Trophoblast cell (in vitro differentiated cells and primary cell): Measurements from ENCODE around the gene AHCYL2.

ENCODE experiments used
- DNase-seq, 2 donors: peaks; one replicate each; pipeline ENCODE4 v3.0.0-alpha.2; 2016
- H2AFZ ChIP-seq: 2 replicates; pipeline ENCODE4 v1.6.1; 2013; ENCODE audit warnings: low read length, moderate library complexity, mild to moderate bottlenecking; ENCODE audit not compliant: insufficient read depth, poor library complexity
- H2AK5ac ChIP-seq: 2 replicates; pipeline ENCODE4 v1.6.1; 2013; ENCODE audit warnings: mild to moderate bottlenecking, low read length
- H2BK120ac ChIP-seq: 2 replicates; pipeline ENCODE4 v1.6.1; 2013; ENCODE audit warnings: low read length, mild to moderate bottlenecking, moderate library complexity; ENCODE audit not compliant: insufficient read depth, poor library complexity
- H2BK12ac ChIP-seq: 2 replicates; pipeline ENCODE4 v1.6.1; 2013; ENCODE audit warnings: mild to moderate bottlenecking, low read length, moderate library complexity
- H2BK5ac ChIP-seq: 2 replicates; pipeline ENCODE4 v1.6.1; 2013; ENCODE audit warnings: low read length, low read depth, moderate library complexity, mild to moderate bottlenecking; ENCODE audit not compliant: poor library complexity
- H3K14ac ChIP-seq: 2 replicates; pipeline ENCODE4 v1.6.1; 2013; ENCODE audit warnings: mild to moderate bottlenecking, low read length
- H3K18ac ChIP-seq: 2 replicates; pipeline ENCODE4 v1.6.1; 2013; ENCODE audit warnings: mild to moderate bottlenecking, low read length
- H3K23ac ChIP-seq: 2 replicates; pipeline ENCODE4 v1.6.1; 2013; ENCODE audit warnings: low read length
- H3K27ac ChIP-seq: 2 replicates; pipeline ENCODE4 v1.5.1; 2013; ENCODE audit warnings: low read depth, mild to moderate bottlenecking, inconsistent platforms, low read length, moderate library complexity
- H3K27me3 ChIP-seq: 2 replicates; pipeline ENCODE4 v1.6.1; 2013; ENCODE audit warnings: inconsistent platforms, mild to moderate bottlenecking, low read length, moderate library complexity; ENCODE audit not compliant: insufficient read depth
- H3K36me3 ChIP-seq, 2 experiments: 1 replicate in 1 of 2; 2 replicates in 1 of 2; pipeline ENCODE4 v1.6.1; 2013; ENCODE audit warnings: low read length in 2 of 2, mild to moderate bottlenecking in 2 of 2, moderate library complexity in 1 of 2; ENCODE audit not compliant: insufficient read depth in 2 of 2, control insufficient read depth in 1 of 2
- H3K4ac ChIP-seq: 2 replicates; pipeline ENCODE4 v1.6.1; 2013; ENCODE audit warnings: low read depth, mild to moderate bottlenecking, low read length, moderate library complexity
- H3K4me1 ChIP-seq, 2 experiments: 1 replicate in 1 of 2; 2 replicates in 1 of 2; pipeline ENCODE4 v1.6.1; 2013; ENCODE audit warnings: low read length in 2 of 2, mild to moderate bottlenecking in 2 of 2, moderate library complexity in 1 of 2; ENCODE audit not compliant: insufficient read depth in 2 of 2, control insufficient read depth in 1 of 2
- H3K4me2 ChIP-seq: 2 replicates; pipeline ENCODE4 v1.6.1; 2013; ENCODE audit warnings: inconsistent platforms, mild to moderate bottlenecking, low read length, moderate library complexity
- H3K4me3 ChIP-seq: 2 replicates; pipeline ENCODE4 v1.5.1; 2013; ENCODE audit warnings: mild to moderate bottlenecking, low read depth, low read length, inconsistent platforms
- H3K79me1 ChIP-seq: one replicate; pipeline ENCODE4 v1.6.1; 2013; ENCODE audit warnings: low read length
- H3K79me2 ChIP-seq: 2 replicates; pipeline ENCODE4 v1.6.1; 2013; ENCODE audit warnings: low read length, mild to moderate bottlenecking; ENCODE audit not compliant: control insufficient read depth, insufficient read depth, poor library complexity
- H3K9ac ChIP-seq: 2 replicates; pipeline ENCODE4 v1.6.1; 2013; ENCODE audit warnings: mild to moderate bottlenecking, low read length
- H3K9me3 ChIP-seq: 2 replicates; pipeline ENCODE4 v1.6.1; 2013; ENCODE audit warnings: low read depth, mild to moderate bottlenecking, control low read depth, inconsistent platforms, low read length; ENCODE audit not compliant: insufficient read depth
- H4K12ac ChIP-seq: 2 replicates; pipeline ENCODE4 v1.6.1; 2013; ENCODE audit warnings: low read depth, mild to moderate bottlenecking, low read length, moderate library complexity
- H4K8ac ChIP-seq: 2 replicates; pipeline ENCODE4 v1.6.1; 2013; ENCODE audit warnings: low read depth, mild to moderate bottlenecking, low read length, moderate library complexity
- H4K91ac ChIP-seq: one replicate; pipeline ENCODE4 v1.6.1; 2013; ENCODE audit warnings: low read depth, mild to moderate bottlenecking, low read length, moderate library complexity
- WGBS: extraction: QIAGEN DNeasy Blood & Tissue Kit; methylation state at CpG from one replicate; pipeline ENCODE4 v1.1.7; 2013; ENCODE audit warnings: missing lambda C conversion rate; ENCODE audit not compliant: insufficient read length, insufficient coverage; ENCODE audit errors: extremely low coverage; 5-methylcytosine and 5-hydroxymethylcytosine counted together

Gene AHCYL2

GRCh38 chr7:129393255-129393654, 168.4 kb downstream of the AHCYL2 start:
- Histone ChIP-seq H3K36me3 (peaks cover 0 to 2% of the 10 kb centered on the region in 2 experiments), H2BK120ac (no peak overlapping the region), H2AFZ (no peak overlapping the region), H2BK12ac (no peak overlapping the region), H2BK5ac (no peak overlapping the region), H3K14ac (no peak overlapping the region), H3K9me3 (no peaks in the 10 kb centered on the region), H3K4ac (no peak overlapping the region), H3K18ac (no peak overlapping the region), H2AK5ac (no peak overlapping the region), H3K27ac (no peak overlapping the region), H3K23ac (no peak overlapping the region), H4K91ac (no peak overlapping the region), H3K27me3 (no peaks in the 10 kb centered on the region), H3K79me1 (no peaks in the 10 kb centered on the region), H3K4me2 (no peak overlapping the region), H3K4me1 (no peaks in the 10 kb centered on the region), H3K9ac (no peak overlapping the region), H3K4me3 (no peak overlapping the region), H3K79me2 (no peaks in the 10 kb centered on the region), H4K12ac (no peak overlapping the region), H4K8ac (no peak overlapping the region)
- no CpG with 5 or more reads among the region's 2 CpGs for WGBS
- DNase-seq, result no peak

GRCh38 chr7:129394101-129394500, 169.3 kb downstream of the AHCYL2 start:
- Histone ChIP-seq H3K14ac (no peak overlapping the region), H3K79me2 (no peaks in the 10 kb centered on the region), H3K79me1 (no peaks in the 10 kb centered on the region), H3K9me3 (no peaks in the 10 kb centered on the region), H2BK12ac (no peak overlapping the region), H3K36me3 (peaks cover 0 to 2% of the 10 kb centered on the region in 2 experiments), H2BK120ac (no peak overlapping the region), H4K91ac (no peak overlapping the region), H2BK5ac (no peak overlapping the region), H4K8ac (no peak overlapping the region), H3K9ac (no peak overlapping the region), H3K27me3 (no peaks in the 10 kb centered on the region), H3K23ac (no peak overlapping the region), H3K4ac (no peak overlapping the region), H3K18ac (no peak overlapping the region), H3K4me1 (no peaks in the 10 kb centered on the region), H2AK5ac (no peak overlapping the region), H2AFZ (no peak overlapping the region), H3K27ac (no peak overlapping the region), H3K4me2 (no peak overlapping the region), H3K4me3 (no peak overlapping the region), H4K12ac (no peak overlapping the region)
- no CpG with 5 or more reads among the region's 4 CpGs for WGBS
- DNase-seq, result no peak

DNA sequence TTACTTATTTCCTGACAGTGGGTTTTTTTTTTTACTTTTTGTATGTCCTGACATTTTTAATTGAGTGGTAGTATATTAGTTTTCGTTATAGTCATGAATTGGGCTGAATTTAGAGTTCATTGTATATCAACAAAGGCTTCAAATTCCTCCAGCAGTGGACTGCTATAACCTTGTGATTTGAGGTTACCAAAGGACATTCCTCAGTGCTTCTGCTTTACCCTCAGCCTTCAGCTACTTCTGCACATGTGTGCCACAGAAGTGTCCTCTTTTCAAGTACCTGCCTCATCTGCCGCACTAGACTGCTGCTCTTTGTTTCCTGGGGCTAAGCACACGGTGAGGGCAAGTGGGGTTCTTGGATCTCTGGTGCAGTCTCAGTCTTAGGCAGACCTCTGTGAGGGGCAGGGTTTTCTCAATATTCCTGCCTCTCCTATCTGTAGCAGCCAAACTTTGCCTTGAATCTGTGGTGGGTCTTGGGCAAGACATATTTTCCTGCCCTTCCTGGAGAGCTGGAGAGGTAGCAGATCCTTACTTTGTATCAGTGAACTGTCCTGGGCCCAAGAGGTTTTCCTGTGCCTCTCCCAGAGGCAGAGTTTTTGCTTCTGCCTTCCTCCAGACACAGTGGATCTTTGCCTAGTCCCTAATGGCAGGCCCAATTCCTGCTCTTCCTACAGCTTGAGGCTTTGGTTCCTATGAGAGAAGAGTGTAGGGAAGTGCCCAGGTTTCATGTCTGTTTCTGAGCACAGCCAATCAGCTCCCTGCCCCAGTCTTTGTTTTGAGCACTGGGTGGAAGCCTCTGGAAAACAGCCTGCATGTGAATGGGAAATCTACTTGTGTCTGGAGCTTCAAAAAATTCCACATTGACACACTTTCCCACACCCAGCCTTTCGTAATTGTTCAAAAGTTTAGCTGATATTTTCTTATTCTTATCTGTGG, 170.4 kb downstream of the AHCYL2 start:
- H3K27me3 ChIP-seq, result no peaks in the 10 kb centered on the region
- no peak overlapping the region for H3K23ac ChIP-seq
- H3K4me2 ChIP-seq, result no peak overlapping the region
- no peak overlapping the region for H3K27ac ChIP-seq
- no peak overlapping the region for H3K9ac ChIP-seq
- H3K4ac ChIP-seq, result no peak overlapping the region
- H4K8ac ChIP-seq, result no peak overlapping the region
- no peak overlapping the region for H2AFZ ChIP-seq
- DNase-seq, result no peak
- H3K4me1 ChIP-seq, result no peaks in the 10 kb centered on the region
- no peak overlapping the region for H4K12ac ChIP-seq
- no peak overlapping the region for H3K14ac ChIP-seq
- no peak overlapping the region for H4K91ac ChIP-seq
- no peak overlapping the region for H2AK5ac ChIP-seq
- no CpG with 5 or more reads among the region's 4 CpGs for WGBS
- no peaks in the 10 kb centered on the region for H3K79me2 ChIP-seq
- H3K4me3 ChIP-seq, result no peak overlapping the region
- no peaks in the 10 kb centered on the region for H3K9me3 ChIP-seq
- H2BK120ac ChIP-seq, result no peak overlapping the region
- H2BK5ac ChIP-seq, result no peak overlapping the region
- no peak overlapping the region for H3K18ac ChIP-seq
- no peak overlapping the region for H2BK12ac ChIP-seq
- H3K79me1 ChIP-seq, result no peaks in the 10 kb centered on the region
- peaks cover 0 to 2% of the 10 kb centered on the region in 2 experiments for H3K36me3 ChIP-seq

GRCh38 chr7:129401228-129401966, 176.6 kb downstream of the AHCYL2 start:
- H3K79me1 ChIP-seq, result no peaks in the 10 kb centered on the region
- no peak overlapping the region for H3K9ac ChIP-seq
- H3K27me3 ChIP-seq, result no peaks in the 10 kb centered on the region
- H3K4ac ChIP-seq, result no peak overlapping the region
- H3K4me2 ChIP-seq, result no peak overlapping the region
- H3K4me1 ChIP-seq, result peaks cover 4% of the 10 kb centered on the region in 2 experiments
- no peak overlapping the region for H4K12ac ChIP-seq
- H2BK12ac ChIP-seq, result no peak overlapping the region
- no peak overlapping the region for H2AK5ac ChIP-seq
- no peak overlapping the region for H2BK5ac ChIP-seq
- H3K18ac ChIP-seq, result no peak overlapping the region
- no peaks in the 10 kb centered on the region for H3K79me2 ChIP-seq
- no peak overlapping the region for H3K27ac ChIP-seq
- H4K8ac ChIP-seq, result no peak overlapping the region
- H3K23ac ChIP-seq, result no peak overlapping the region
- WGBS, result no CpG with 5 or more reads among the region's 1 CpG
- DNase-seq, result peak in 1 of 2 donors; percentile 11
- H3K36me3 ChIP-seq, result peaks cover 0 to 2% of the 10 kb centered on the region in 2 experiments
- H2BK120ac ChIP-seq, result no peak overlapping the region
- no peak overlapping the region for H3K14ac ChIP-seq
- H3K4me3 ChIP-seq, result no peak overlapping the region
- no peaks in the 10 kb centered on the region for H3K9me3 ChIP-seq
- H4K91ac ChIP-seq, result no peak overlapping the region
- no peak overlapping the region for H2AFZ ChIP-seq
